ENCODE data around the gene COA1. TPM values are rescaled to one million over a fixed set of nuclear protein-coding genes. Genes with fewer than 3 reads are reported as not detected.

Gene COA1
- total RNA-seq, 1 experiment from 2014 or later, result 65.5 TPM

GRCh38 chr7:43749383-43749940 lies 20.1 kb upstream of the COA1 start:
- Histone ChIP-seq H3K9me3 (ENCODE audit: control insufficient read depth, insufficient read depth, low read depth, low read length) (no peaks in the 10 kb centered on the region), H3K4me3 (ENCODE audit: low read depth in 2 of 2, low read length in 2 of 2) (no peak overlapping the region), H3K4me1 (ENCODE audit: control insufficient read depth, insufficient read depth, low read length) (no peaks in the 10 kb centered on the region), H3K36me3 (ENCODE audit: control insufficient read depth, insufficient read depth, low read length) (no peaks in the 10 kb centered on the region), H3K27me3 (ENCODE audit: control insufficient read depth, insufficient read depth, low read length) (no peaks in the 10 kb centered on the region), H3K27ac (ENCODE audit: low read length) (no peak overlapping the region)
- TF ChIP-seq CTCF (IDR thresholded peaks at IDR 0.05) (no peak), REST (IDR thresholded peaks at IDR 0.05; ENCODE audit: insufficient read depth in 1 of 2, low read depth in 2 of 2, low read length in 1 of 2) (no peak), POLR2AphosphoS5 (IDR thresholded peaks at IDR 0.05; ENCODE audit: low read depth, low read length) (no peak), TCF7L2 (IDR thresholded peaks at IDR 0.05; ENCODE audit: low read depth, low read length) (no peak), SIN3A (IDR thresholded peaks at IDR 0.05; ENCODE audit: borderline replicate concordance, insufficient read depth, low read depth, low read length) (no peak)
- in situ Hi-C loops (cut with HindIII; ENCODE audit: low pct_unique_long_range_greater_than_20kb, low sequenced_read_pairs) (no loop called here), intact Hi-C loops (cut with micrococcal nuclease; ENCODE audit: unreplicated experiment) (no loop called here)
- ATAC-seq, result no peak
- POLR2A ChIA-PET, result no interaction called here
- no peak for DNase-seq (ENCODE audit: low read depth, low spot score)
- CTCF ChIA-PET, result no interaction called here
- BruUV-seq (replicated peaks), result no TSS peak

- intact Hi-C loops (cut with micrococcal nuclease; ENCODE audit: unreplicated experiment), result no loop called here
- H3K4me1 ChIP-seq (ENCODE audit: control insufficient read depth, insufficient read depth, low read length), result no peaks in the 10 kb centered on the region
- no peak overlapping the region for H3K27ac ChIP-seq (ENCODE audit: low read length)
- H3K27me3 ChIP-seq (ENCODE audit: control insufficient read depth, insufficient read depth, low read length), result no peaks in the 10 kb centered on the region
- ATAC-seq (no peak), DNase-seq (ENCODE audit: low read depth, low spot score) (no peak)
- BruUV-seq (replicated peaks), result no TSS peak
- H3K4me3 ChIP-seq (ENCODE audit: low read depth in 2 of 2, low read length in 2 of 2), result no peak overlapping the region
- H3K9me3 ChIP-seq (ENCODE audit: control insufficient read depth, insufficient read depth, low read depth, low read length), result no peaks in the 10 kb centered on the region
- in situ Hi-C loops (cut with HindIII; ENCODE audit: low pct_unique_long_range_greater_than_20kb, low sequenced_read_pairs), result no loop called here
- ChIA-PET POLR2A (no interaction called here), CTCF (no interaction called here)
- no peaks in the 10 kb centered on the region for H3K36me3 ChIP-seq (ENCODE audit: control insufficient read depth, insufficient read depth, low read length)
- no peak for TF ChIP-seq REST (IDR thresholded peaks at IDR 0.05; ENCODE audit: insufficient read depth in 1 of 2, low read depth in 2 of 2, low read length in 1 of 2)
- TF ChIP-seq TCF7L2 (IDR thresholded peaks at IDR 0.05; ENCODE audit: low read depth, low read length), result no peak
- TF ChIP-seq SIN3A (IDR thresholded peaks at IDR 0.05; ENCODE audit: borderline replicate concordance, insufficient read depth, low read depth, low read length), result no peak
- TF ChIP-seq CTCF (IDR thresholded peaks at IDR 0.05), result no peak
- TF ChIP-seq POLR2AphosphoS5 (IDR thresholded peaks at IDR 0.05; ENCODE audit: low read depth, low read length), result no peak
These were observed 18.2 kb upstream of the COA1 start for GRCh38 chr7:43747328-43748105.
